8988T (cell line): ENCODE results near the gene NPTX1.

Source experiments
- DNase-seq: peaks from one replicate; pipeline ENCODE4 v3.0.0; 2011

The NPTX1 gene

DNA sequence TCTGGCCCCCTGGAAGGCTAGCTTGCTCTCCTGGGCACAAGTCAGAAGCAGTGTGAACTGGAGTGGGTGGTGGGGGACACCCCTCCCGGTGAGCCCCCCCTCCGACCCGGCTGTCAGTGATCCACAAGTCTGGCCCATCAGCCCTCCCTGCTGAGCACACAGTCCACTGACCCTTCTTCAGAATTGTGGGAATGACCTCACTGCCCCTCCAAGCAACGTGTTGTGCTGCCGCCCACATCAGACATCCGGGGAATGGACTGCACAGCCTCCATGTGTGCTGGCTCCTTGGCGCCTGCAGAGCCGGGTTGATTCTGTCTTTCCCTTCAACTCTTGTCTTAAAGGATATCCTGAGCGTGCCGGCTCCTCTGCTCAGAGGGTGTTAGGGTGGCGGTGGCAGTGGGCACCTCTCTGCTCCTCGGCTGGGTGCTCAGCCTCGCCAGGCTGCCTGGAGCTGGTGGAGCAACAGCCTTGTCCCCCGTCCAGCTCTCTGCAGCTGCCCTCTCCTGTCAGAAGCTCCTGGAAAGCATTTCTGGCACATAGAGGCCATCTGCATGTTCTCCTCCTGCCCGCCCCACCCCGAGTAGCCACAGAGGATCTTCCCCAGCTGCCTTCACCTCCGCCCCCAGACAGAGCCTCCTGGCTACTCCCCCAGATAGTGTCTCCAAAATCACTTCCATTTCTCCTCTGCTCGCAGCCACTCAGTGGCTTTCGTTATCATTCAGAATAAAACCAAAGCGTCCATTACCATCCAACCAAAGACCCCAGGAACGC, 19.8 kb downstream of the NPTX1 start:
- DNase-seq: no peak

DNA sequence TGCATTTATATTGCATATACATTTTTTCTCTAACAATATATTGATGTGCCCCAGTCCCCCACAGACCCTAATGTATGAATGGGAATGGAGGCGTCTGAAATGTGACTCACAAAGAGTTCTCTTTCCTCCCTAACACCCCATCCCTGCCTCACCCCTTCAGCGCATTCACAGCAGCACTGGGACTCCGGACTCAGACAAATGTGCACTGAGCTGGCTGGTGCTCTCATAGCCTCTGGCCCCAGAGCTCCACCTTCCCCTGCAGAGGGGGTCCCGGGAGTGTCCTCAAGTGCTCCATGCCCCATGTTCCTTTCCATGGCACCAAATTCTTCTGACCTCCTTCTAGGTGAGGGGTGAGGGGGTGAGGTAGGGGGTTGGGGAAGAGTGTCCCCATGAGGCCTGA, 20.6 kb downstream of the NPTX1 start:
- no peak for DNase-seq

DNA sequence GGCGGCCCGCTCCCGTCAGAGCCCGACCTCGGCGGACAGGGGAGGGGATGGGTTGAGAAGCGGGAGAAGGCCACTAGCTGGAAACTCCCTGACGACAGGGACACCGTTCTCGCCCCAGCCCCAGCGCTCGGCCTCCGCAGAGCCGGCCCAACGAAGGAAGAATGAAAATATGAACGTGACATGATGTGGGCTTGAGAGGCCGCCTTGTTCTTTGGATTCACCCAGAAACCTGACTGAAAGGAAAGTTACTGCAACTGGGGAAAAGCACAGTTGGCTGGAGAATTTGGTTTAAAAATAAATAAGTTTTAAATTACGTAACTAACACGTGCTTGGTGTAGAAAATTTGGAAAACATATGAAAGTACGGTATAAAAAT, 21.1 kb downstream of the NPTX1 start:
- peak; percentile 69 for DNase-seq

DNA sequence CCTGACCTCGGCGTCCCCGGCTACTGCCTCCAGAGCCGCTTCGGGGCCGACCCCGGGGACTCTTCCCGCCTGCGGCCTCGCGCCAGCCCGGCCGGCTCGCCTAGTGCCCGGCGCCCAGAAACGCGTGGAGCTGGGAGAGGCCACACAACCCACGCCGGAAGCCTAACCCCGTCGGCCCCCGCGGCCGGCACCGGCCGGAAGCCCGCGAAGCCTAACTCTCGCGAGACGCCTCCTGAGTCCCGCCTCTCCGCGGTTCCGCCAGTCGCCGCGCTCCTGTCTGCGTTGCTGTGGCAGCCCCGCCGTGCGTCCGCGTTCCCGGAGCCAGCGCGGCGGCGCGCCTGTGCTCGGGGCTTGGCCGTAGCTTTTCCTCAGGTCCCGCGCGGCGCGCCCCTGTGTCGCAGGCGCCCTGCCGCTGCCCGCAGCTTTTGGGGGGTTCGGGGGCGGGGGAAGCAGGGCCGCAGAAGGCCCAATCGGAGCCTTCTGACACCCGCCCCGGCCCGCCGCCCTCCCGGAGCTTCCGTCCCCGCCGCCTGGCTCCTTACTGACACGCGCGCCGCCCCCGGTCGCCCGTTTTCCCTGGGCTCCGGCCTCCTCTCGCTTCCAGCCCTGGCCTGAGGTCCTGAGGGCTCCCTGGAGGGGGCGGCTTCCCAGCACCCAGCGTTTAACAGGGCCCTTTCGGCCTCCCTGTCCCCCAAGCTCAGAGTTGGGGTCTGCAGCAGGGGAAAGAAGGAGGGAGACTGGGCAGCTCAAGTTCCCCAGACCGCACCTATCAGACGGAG, 21.7 kb downstream of the NPTX1 start:
- peak; percentile 97 for DNase-seq

DNA sequence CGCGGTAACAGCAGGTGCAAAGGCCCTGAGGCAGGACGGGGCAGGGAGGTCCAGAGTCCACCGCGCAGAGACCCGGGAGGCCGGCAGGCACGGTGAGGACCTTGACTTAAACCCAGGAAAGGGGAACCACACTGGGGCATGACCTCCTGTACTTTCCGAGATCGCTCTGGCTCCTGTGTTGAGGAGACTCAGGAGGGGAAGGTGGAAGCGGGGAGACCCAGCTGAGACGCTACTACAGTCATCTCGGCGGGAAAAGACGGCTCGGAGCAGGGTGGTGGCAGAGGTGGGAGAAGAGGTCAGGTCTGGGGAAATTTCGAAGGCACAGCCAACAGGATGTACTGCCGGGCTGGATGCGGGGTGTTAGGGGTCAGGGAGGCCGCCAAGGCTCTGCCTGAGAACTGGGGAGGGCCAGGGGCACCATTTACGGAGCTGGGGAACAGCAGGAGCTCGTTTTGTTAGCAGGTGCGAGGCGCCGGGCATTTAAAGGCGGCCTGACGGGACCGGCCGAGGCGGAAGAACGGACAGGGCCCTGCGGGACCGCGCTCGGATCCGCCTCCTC, 22.3 kb downstream of the NPTX1 start:
- no peak for DNase-seq

DNA sequence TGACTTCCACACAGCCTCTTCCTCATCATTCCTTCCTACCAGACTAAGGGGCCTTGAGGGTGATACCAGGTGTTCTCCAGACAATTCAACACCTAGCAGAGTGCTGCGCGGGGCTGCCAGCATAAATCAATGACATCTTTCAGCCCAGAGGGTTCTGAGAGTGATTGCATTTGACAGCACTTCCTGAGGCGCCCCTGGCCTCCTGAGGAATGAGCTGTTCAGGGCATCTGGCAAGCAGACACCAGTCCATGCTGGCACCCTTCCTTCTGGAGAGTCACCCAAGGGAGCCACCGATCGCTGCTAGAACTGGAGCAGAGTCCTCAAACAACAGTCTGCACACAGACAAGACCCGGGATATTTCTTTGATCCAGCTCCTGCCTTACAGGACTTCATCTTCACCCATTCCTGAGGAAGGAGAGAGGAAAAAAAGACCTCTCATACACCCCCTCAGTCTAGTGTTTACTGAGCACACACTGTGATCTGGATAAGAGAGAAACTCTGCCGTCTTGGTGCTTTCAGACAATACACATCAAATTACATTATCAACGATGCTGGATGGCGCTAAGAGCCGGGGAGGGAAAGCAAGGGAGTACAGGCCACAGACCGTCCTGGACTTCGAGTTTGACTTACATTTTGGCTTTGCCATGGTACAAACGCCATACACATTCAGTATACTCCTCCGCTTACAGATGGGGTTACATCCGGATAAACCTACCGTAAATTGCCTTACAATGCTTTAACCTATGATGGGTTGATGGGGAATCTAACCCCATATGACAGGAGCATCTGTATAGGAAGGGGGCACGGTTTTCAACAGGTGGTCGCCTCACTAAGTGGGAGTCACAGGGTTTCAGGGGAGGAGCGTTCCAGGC, 23.0 kb downstream of the NPTX1 start:
- DNase-seq: no peak

DNA sequence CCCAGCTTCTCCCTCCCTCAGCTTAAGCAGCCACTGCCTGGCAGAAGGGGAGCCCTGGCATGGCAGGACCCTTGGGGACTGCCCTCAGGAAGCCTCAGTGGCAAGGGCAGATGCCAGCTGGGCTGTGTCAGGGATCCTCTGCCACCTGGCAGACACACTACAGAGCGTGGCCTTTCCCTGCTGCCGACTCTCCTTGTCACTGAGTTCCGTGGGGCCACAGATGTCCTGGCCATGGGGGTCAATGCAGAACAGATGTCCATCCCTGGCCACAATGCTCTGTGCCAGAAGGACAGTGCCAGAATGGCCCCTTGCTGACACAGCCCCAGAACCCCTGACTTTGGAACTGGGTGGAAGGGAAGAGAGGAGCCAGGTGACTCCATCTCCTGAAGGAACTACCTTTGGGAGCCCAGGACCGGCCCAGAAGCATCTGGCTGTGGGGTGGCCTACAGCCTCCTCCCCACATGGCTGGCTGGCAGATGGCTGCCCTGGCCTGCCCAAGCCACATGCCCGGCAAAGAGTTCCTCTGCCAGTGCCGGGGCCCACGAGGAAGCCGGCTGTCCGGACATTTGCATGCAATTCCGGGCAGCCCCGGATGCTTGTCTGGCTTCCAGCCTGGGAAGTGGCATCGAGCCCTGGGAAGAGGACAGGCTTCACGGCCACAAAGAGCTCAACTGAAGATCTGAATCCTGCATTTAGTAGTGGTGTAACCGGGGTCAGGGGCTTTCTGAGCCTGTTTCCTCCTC, 24.1 kb downstream of the NPTX1 start:
- no peak for DNase-seq

DNA sequence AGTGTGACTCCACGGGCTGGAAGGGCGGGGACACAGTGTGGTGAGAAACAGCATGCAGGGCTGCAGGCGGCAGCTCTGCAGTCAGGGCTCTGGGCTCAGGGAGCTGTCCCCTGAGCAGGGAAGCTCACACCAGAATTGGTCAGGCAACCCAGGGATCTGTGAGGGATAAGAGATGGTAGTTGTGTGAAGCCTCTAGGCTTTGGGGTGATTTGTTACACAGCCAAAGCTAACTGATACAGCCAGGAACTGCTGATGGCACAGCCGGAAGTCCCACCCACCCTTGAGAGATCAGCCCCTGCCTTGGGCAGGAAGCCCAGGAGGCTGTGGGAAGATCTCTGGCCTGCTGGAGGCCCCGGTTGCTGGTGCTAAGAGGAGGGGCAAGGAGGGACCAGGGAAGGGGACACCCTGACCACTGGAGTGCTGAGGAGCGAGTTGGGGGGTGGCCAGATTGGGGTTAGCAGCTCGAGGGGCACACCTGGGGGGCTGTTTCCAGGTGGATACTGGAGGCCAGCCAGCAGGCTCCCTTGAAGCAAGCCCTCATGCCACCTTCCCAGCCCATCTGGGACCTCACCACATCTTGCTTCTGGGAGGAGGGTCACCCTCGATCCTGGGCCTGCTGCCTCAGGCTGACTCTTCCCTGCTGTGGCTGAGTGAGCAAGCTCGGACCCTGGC, 25.2 kb downstream of the NPTX1 start:
- no peak for DNase-seq

DNA sequence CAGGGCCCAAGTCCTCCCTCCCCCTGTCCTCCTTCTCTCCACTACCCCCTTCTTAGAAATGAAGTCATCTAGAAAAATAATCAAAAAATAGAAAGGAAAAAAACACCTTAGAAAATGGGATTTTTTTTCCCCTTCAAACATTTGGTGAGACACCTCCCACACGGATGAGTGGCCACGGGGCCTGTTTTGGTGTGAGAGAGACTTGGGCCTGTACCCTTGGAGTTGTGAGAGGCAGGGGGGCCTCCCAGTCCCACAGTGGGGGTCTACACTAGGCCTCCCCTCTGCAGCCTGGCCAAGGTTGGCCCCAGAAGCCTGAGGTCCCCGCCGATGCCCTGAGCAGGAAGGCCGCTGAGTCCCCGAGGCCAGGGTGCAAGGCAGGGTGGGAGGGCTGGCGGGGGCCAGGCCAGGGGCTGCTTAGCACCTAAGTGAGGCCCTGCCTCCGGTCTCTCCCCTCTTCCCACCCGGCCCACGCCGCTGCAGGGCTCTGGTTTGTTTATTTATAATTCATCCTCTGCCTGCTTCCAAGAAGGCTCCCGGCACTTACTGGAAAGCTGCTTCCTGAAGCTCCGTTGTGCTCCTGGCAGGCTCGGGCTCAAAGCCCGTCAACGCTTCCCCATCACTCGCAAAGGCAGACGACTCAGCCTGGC, 26.4 kb downstream of the NPTX1 start:
- no peak for DNase-seq

DNA sequence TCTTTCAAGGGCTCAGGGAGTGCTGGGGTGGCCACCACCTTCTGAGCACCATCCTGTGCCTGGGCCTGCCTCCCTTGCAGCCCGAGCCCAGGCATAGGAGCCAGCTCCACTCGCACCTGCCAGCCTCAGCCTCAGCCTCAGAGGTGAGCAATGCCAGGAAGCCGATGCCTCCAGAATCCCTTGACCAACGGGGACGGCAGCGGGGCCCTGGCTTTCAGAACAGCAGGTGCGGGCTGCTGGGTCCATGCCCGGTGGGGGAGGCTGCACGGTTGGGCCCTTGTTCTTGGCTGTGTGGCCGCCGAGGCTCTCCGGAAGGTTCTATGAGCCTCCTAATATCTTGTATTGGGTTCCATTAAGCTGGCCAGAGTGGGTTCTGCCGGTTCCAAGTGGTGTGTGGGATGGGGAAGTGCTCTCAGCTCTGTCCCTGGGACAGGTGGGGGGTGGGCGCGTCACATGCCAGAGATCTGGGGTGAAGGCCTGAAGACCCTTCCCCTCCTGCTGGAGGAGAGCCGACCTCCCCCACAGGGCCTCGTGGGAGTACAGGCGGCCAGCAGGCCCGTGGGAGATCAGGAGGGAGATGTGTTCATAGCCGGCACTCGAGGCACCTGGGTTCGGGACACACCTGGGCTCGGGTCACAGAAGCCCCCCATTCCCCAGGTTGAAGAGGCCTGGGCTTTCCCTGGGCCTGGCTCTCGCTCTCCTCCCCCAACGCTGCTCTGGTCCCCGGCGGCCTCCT, 27.0 kb downstream of the NPTX1 start:
- no peak for DNase-seq

DNA sequence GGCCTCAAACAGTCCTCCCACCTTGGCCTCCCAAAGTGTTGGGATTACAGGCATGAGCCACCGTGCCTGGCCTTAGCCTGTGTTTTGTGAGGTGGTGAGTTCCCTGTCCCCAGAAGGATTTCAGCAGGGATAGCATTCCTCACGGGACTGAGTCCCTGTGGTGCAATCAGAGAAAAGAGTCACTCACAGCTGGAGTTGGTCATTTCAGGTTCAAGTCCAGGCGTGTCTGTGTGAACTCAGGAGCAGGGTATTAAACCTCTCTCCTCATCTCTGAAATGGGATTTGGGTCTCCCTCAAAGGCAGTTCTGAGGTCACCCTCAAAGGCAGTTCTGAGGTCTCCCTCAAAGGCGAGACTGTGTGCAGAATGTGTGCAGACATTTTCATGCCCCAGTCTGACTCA, 28.6 kb downstream of the NPTX1 start:
- no peak for DNase-seq

DNA sequence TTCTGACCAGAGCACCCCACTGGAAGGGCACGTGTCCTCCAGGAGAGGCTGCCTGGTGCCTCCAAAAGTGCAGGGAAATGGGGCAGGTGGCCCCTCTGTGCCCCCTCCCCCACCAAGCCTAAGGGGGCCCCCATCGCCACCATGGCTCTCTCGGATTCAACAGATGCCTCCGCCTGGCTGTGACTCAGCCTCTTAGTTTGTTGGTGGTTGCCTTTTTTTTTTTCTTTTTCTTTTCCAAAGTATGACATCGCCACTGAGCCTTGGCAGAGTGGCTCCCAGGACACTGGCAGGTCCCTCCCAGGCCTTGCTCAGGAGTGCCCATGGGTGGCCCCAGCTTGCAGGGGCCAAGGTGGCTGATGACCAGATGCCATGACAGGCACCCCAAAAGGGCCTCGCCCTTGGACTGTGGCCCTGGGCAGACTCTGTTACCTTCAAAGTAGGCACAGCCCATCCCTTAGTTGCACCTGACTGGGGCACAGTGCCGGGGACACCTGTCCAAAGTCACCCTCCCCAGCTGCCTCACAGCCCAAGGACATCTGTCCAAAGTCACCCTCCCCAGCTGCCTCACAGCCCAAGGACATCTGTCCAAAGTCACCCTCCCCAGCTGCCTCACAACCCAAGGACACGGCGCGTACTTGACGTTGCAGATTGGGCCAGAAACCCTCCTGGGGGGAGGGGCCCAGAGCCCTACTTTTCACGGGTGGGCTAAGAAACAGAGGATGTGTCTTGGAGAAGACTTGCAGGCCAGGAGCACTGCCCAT, 29.6 kb downstream of the NPTX1 start:
- no peak for DNase-seq

DNA sequence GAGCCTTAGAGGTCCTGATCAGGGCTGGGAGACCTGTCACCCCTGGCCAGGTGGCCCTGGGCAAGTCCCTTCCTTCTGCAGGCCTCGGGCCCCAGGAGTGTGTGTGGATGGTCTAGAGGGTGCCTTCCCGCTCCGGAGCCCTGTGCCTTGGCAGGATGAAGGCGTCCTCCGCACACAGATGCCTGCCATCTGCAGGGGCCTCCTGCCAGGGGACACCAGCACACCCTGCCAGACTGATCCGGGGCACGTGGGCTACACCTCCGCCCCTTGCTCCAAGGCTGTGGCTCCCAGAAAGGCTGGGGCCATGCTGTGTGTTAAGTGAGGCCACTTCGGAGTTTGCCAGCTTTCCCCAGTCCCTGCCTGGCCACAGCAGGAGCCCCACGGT, 30.7 kb downstream of the NPTX1 start:
- DNase-seq: no peak

DNA sequence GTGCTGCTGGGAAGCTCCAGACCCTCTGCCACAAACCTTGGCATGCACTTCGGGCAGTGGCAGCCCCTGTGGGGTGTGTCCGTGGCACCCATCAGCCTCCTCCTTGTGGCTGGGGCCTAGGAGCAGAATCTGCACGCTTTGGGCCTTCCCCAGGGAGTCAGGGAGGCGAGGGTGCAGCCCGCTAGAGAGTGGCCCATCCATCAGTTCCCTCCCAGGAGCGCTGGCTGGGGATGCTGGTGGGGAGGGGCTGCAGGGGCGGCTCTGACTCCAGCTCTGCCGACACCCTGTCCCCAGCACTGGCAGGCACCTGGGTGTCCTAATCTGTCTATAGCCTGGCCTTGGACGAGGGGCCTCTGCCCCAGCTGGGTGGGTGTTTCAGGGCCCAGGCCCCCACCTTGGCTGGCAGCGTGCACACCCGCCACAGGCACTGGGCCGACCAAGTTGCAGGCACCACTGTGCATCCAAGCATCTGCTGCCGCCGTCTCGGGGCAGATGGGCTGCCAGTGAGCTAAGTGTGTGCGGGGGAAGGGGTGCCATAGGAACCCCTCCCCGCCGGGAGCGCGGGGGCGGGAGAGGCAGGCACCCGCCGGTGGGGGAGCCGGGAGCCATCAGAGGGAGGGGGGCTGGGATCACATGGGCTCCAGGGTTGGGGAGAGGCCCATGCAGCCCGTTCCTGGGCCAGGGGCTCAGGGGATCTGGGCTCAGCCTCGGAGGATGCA, 31.2 kb downstream of the NPTX1 start:
- DNase-seq: no peak

DNA sequence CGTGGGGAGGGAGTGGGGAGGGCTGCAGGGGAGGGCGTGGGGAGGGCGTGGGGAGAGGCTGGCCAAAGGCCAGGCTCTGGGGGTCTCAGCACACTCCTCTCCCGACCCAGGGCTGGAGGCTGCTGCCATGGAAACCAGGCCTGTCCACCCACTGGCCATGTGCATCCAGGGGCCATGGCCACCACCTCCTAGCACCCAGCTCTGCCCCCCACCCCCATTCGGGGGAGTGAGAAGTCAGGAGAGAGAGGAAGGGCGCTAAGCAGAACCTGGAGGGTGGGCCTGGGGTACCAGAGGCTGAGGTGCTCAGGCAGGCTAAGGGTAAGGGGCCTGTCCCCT, 31.8 kb downstream of the NPTX1 start:
- no peak for DNase-seq

DNA sequence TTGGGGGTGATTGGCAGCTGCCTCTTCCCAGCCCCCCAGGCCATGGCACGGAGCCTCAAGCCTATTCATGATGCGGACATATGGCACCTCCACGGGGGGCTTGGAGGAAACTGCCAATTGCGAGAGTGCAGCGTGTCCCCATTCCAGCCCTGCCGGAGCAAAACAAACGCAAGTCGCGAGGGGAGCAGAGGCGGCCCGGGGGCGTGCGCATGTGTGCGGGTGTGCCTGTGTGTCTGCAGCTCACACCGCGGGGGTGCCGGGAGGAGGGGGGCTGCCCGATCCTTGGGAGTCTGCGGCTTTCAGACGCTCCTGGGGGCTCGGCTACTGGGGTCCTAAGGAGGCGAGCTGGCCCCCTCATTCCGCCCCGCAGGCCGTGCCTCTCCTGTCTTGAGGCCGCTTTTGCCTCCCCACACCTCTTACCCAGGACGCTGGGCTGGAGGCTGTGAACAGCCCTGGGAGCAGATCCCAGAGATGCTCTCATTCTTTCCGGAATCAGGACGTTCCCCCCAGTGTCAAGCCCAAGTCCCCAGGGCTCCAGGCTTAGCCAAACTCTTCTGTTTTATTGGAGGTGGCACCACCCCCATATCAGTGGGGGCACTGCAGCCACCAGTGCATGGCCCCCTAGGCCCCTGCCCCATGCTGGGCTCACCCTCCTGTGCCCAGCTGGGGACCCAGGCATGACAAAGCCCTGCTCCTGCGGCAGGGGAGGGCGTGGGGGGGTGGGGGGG, 32.3 kb downstream of the NPTX1 start:
- no peak for DNase-seq

DNA sequence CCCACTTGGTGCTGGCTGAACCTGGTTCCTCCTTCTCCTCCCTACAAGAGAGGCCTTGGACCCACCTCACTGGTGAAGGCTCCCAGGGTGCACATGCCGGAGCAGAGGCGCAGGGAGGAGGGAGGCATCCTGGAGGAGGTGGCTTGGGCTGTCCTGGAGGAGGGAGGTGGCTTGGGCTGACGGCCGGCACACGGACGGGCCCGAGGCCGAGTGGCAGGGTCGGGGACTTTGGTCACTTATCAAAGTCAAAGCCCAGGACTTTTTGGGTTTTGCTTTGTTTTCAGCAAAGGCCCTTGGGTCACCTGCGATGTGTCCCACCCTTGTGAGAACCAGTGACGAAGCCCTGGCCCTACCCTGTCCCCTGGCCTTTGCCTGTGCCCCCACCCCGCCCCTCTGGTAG, 32.9 kb downstream of the NPTX1 start:
- DNase-seq: no peak

DNA sequence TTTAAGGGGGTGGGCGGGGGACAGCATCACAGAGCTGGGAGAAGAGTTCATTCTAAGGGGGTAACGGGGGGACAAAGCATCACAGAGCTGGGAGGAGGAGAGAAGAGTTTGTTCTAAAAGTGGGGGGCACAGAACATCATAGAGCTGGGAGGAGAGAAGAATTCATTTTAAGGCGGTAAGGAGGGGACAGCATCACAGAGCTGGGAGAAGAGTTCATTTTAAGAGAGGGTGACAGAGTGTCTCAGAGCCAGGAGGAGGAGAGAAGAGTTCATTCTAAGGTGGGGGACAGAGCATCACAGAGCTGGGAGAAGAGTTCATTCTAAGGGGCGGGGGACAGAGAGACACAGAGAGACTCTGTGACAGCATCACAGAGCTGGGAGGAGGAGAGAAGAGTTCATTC, 33.6 kb downstream of the NPTX1 start:
- no peak for DNase-seq

DNA sequence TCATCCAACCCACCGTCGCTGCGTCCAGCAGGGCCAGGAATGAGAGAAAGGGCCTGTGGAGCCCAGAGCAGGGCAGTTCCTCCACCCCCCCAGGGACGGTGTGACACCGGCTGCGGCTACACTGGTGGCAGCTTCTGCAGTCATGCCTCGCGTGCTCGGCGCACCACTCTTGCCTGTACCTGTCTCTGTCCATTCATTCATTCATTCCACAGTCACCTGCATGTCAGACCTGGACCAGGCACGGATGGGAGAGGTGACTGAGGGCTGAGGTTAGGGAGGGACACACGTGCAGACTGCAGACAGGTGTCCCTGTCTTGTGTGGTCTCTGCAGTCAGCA, 34.1 kb downstream of the NPTX1 start:
- no peak for DNase-seq
